HEK293 (cell line): ENCODE data around the gene CAD.

Experiments
- CTCF ChIA-PET: fragments of 350-600 bp; formaldehyde crosslinking; extraction: SDS; loops from one replicate; lab custom pipeline; 2021; ENCODE audit warnings: antibody characterized with exemption; lab: Yijun Ruan, JAX
- POLR2A ChIA-PET: fragments of 300-600 bp; formaldehyde crosslinking; extraction: SDS; loops from one replicate; lab custom pipeline; 2020; ENCODE audit warnings: antibody characterized with exemption, inconsistent platforms; lab: Yijun Ruan, JAX
- H3K27ac ChIP-seq: fragments of 200-500 bp; sonication (Bioruptor generic); 2 replicates; pipeline ENCODE4 v1.5.1; 2014; ENCODE audit warnings: low read depth, low read length, control low read depth, inconsistent platforms; ENCODE audit errors: extremely low read depth
- H3K36me3 ChIP-seq, 2 experiments: fragments of 200-500 bp in 1 of 2; sonication (Bioruptor generic) in 1 of 2; 1 replicate in 1 of 2; 2 replicates in 1 of 2; pipeline ENCODE4 v1.5.1; 2014 to 2017; ENCODE audit warnings: inconsistent platforms in 2 of 2, low read length in 2 of 2; ENCODE audit not compliant: control insufficient read depth in 2 of 2, insufficient read depth in 1 of 2
- H3K4me1 ChIP-seq: fragments of 200-500 bp; sonication (Bioruptor generic); 2 replicates; pipeline ENCODE4 v1.5.1; 2014; ENCODE audit warnings: mild to moderate bottlenecking, low read length, inconsistent platforms; ENCODE audit not compliant: control insufficient read depth, insufficient read depth
- H3K4me3 ChIP-seq: 2 replicates; pipeline ENCODE4 v1.5.1; 2011; ENCODE audit warnings: low read depth, mild to moderate bottlenecking, control low read depth, low read length, moderate library complexity
- H3K9me3 ChIP-seq: fragments of 200-500 bp; sonication (Bioruptor generic); 2 replicates; pipeline ENCODE4 v1.5.1; 2014; ENCODE audit warnings: low read depth, low read length, inconsistent platforms; ENCODE audit not compliant: control insufficient read depth, insufficient read depth
- FEZF1 ChIP-seq: fragments of 450-650 bp; formaldehyde crosslinking; IDR thresholded peaks from 2 replicates; pipeline ENCODE4 v1.5.1; 2016; ENCODE audit warnings: missing biosample characterization, missing genetic modification characterization
- GLIS1 ChIP-seq: fragments of 450-650 bp; formaldehyde crosslinking; IDR thresholded peaks from 2 replicates; pipeline ENCODE4 v1.5.1; 2016; ENCODE audit warnings: missing biosample characterization, missing genetic modification characterization
- KLF9 ChIP-seq: fragments of 450-650 bp; formaldehyde crosslinking; IDR thresholded peaks from 2 replicates; pipeline ENCODE4 v1.5.1; 2016; ENCODE audit warnings: missing biosample characterization, missing genetic modification characterization, low read depth
- SP3 ChIP-seq: fragments of 450-650 bp; formaldehyde crosslinking; IDR thresholded peaks from 2 replicates; pipeline ENCODE4 v1.5.1; 2016; ENCODE audit warnings: missing biosample characterization, missing genetic modification characterization
- WT1 ChIP-seq: fragments of 450-650 bp; formaldehyde crosslinking; IDR thresholded peaks from 2 replicates; pipeline ENCODE4 v1.5.1; 2016; ENCODE audit warnings: missing biosample characterization, missing genetic modification characterization
- ZBTB48 ChIP-seq: fragments of 450-650 bp; formaldehyde crosslinking; IDR thresholded peaks from 2 replicates; pipeline ENCODE4 v1.5.1; 2016; ENCODE audit warnings: missing biosample characterization, missing genetic modification characterization
- ZNF10 ChIP-seq: fragments of 450-650 bp; formaldehyde crosslinking; IDR thresholded peaks from 2 replicates; pipeline ENCODE4 v1.5.1; 2017; ENCODE audit warnings: missing biosample characterization, missing genetic modification characterization
- ZNF133 ChIP-seq: fragments of 450-650 bp; formaldehyde crosslinking; IDR thresholded peaks from 2 replicates; pipeline ENCODE4 v1.5.1; 2016; ENCODE audit warnings: missing biosample characterization, missing genetic modification characterization
- ZNF223 ChIP-seq: fragments of 450-650 bp; formaldehyde crosslinking; IDR thresholded peaks from 2 replicates; pipeline ENCODE4 v1.5.1; 2016; ENCODE audit warnings: missing biosample characterization, missing genetic modification characterization
- ZNF248 ChIP-seq: fragments of 450-650 bp; formaldehyde crosslinking; IDR thresholded peaks from 2 replicates; pipeline ENCODE4 v1.5.1; 2017; ENCODE audit warnings: missing biosample characterization, missing genetic modification characterization
- ZNF266 ChIP-seq: fragments of 450-650 bp; formaldehyde crosslinking; IDR thresholded peaks from 2 replicates; pipeline ENCODE4 v1.5.1; 2016; ENCODE audit warnings: missing biosample characterization, missing genetic modification characterization, low read depth
- ZNF394 ChIP-seq: fragments of 450-650 bp; formaldehyde crosslinking; IDR thresholded peaks from 2 replicates; pipeline ENCODE4 v1.5.1; 2016; ENCODE audit warnings: missing biosample characterization, missing genetic modification characterization, mild to moderate bottlenecking, moderate library complexity, borderline replicate concordance
- ZNF433 ChIP-seq: fragments of 450-650 bp; formaldehyde crosslinking; IDR thresholded peaks from 2 replicates; pipeline ENCODE4 v1.5.1; 2016; ENCODE audit warnings: missing biosample characterization, missing genetic modification characterization, low read depth
- ZNF530 ChIP-seq: fragments of 450-650 bp; formaldehyde crosslinking; IDR thresholded peaks from 2 replicates; pipeline ENCODE4 v1.5.1; 2016; ENCODE audit warnings: low read depth, missing biosample characterization, missing genetic modification characterization
- ZNF658 ChIP-seq: fragments of 450-650 bp; formaldehyde crosslinking; IDR thresholded peaks from 2 replicates; pipeline ENCODE4; 2016; ENCODE audit warnings: missing biosample characterization, missing genetic modification characterization
- ZNF776 ChIP-seq: fragments of 450-650 bp; formaldehyde crosslinking; IDR thresholded peaks from 2 replicates; pipeline ENCODE4 v1.5.0; 2017; ENCODE audit warnings: missing biosample characterization, missing genetic modification characterization, borderline replicate concordance
- TF ChIP-seq, protein P1 (sequence below): fragments of 450-650 bp; formaldehyde crosslinking; IDR thresholded peaks from 2 replicates; pipeline ENCODE4 v1.5.1; 2016; ENCODE audit warnings: missing biosample characterization, missing genetic modification characterization
- TF ChIP-seq, protein P2 (sequence below): fragments of 450-650 bp; formaldehyde crosslinking; IDR thresholded peaks from 2 replicates; pipeline ENCODE4 v1.5.1; 2017; ENCODE audit warnings: missing biosample characterization, missing genetic modification characterization
- TF ChIP-seq, protein P3 (sequence below): fragments of 450-650 bp; formaldehyde crosslinking; conservative IDR thresholded peaks from 2 replicates; pipeline ENCODE4 v1.5.1; 2016; ENCODE audit warnings: low read depth, missing biosample characterization, missing genetic modification characterization
- TF ChIP-seq, protein P4 (sequence below): fragments of 450-650 bp; formaldehyde crosslinking; IDR thresholded peaks from 2 replicates; pipeline ENCODE4 v1.5.1; 2016; ENCODE audit warnings: missing biosample characterization, missing genetic modification characterization
- TF ChIP-seq, protein P5 (sequence below): fragments of 450-650 bp; formaldehyde crosslinking; IDR thresholded peaks from 2 replicates; pipeline ENCODE4 v1.5.1; 2016; ENCODE audit warnings: missing biosample characterization, missing genetic modification characterization
- TF ChIP-seq, protein P6 (sequence below): fragments of 450-650 bp; formaldehyde crosslinking; IDR thresholded peaks from 2 replicates; pipeline ENCODE4 v1.5.1; 2017; ENCODE audit warnings: missing biosample characterization, missing genetic modification characterization

The CAD gene

DNA sequence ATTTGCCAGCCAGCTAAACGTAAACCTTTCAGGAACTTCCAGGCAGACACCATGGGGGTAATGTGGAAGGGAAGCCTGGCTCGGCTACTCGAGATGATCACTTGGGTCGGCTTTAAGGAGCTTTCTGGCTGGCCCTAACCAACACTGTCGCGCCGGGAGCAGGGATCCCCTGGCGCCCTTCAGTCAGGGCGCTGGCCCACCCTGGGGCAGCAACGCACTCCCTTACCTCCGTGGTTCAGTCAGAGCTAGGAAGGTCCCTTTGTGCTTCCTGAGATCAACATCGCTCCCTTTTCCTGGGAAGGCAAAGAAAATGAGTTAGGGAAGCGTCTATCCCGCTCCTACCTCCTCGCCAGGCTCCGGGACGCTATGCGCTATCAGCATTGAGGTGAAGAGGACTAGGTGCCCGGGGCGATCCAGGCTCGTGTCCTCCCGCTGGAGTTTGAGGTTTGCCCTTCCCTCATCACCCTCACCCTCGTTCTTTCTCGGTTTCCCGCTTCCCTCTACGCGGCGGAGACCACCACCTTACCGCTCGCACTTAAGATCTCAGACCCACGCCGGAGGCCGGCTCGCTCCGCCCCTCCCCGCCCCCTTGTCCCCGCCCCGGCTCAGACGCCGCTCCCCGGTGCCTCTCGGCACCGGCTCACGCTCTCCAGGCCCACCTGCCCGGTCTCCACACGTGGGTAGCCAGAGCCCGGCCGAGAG lies 5.8 kb upstream of the CAD start (continued):
- no peak for TF ChIP-seq ZNF223 (tag by site-specific recombination)

DNA sequence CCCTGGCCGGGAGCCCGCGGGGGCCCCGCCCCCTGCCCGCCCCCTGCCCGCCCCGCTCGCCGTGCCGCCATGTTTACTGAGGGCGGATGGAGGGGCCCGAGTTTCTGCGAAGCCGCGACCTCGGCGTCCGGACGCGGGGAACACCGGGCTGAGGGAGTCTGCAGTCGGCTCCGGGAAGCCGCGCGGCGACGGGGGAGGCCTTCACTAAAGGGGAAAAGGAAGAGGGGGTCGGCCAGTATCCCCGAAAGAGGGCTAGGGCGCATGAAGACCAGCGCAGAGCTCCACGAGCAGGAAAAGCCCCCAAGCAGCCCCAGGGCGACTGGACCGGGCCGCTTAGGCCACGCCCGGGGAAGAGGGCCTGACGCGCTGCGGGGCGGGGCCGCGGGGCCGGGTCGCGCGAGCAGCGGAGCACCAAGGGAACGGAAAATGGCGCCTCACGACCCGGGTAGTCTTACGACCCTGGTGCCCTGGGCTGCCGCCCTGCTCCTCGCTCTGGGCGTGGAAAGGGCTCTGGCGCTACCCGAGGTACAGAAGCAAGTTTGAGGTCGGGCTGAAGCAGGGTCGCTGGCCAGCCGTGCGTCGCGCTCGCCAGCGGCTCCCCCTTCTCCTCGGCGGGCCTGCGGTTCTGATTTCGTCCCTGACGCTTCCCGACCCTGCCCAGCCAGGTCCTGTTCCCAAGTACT lies 5.1 kb upstream of the CAD start, which contains the start of the genes ATRAID and SLC5A6:
ATRAID (plus strand) TSS at position 99 of the 683 bp plus-strand sequence; CDS start at position 427, 328 bp downstream.
SLC5A6 (minus strand) TSS at position 326 of the 683 bp plus-strand sequence. CDS start 4,618 bp downstream, outside the sequence.
- peaks cover 6 to 63% of the 10 kb centered on the region in 2 experiments; a peak in 2 of 3 replicates for H3K36me3 ChIP-seq
- CTCF ChIA-PET, result no interaction called here
- H3K4me3 ChIP-seq, result peak within 1 kb of the TSS; percentile 93
- H3K4me1 ChIP-seq, result peaks cover 2% of the 10 kb centered on the region; the same call in 1 of the 2 replicates
- H3K27ac ChIP-seq, result peak within 1 kb of the TSS; percentile 88
- H3K9me3 ChIP-seq, result no peaks in the 10 kb centered on the region
- POLR2A ChIA-PET, result interaction anchor here (0.8 to 1.4 kb wide), 2 partner anchors 77 to 161 kb away, joined by 3 to 4 read pairs; partner anchors contain the start of gene PREB
- TF ChIP-seq FEZF1 (tag by site-specific recombination) (no peak), GLIS1 (tag by site-specific recombination) (peak; percentile 5; the same call in 1 of the 2 replicates), ZNF10 (tag by site-specific recombination) (no peak), ZNF776 (no peak), WT1 (tag by site-specific recombination) (no peak), ZNF266 (tag by site-specific recombination) (no peak), ZNF433 (no peak), ZNF658 (tag by site-specific recombination) (no peak), SP3 (peak; percentile 97), KLF9 (tag by site-specific recombination) (peak; percentile 32; the same call in 1 of the 2 replicates), ZNF530 (tag by site-specific recombination) (no peak), ZNF133 (no peak), ZBTB48 (tag by site-specific recombination) (peak; percentile 84), ZNF248 (no peak), ZNF394 (tag by site-specific recombination) (no peak; the same call in 1 of the 2 replicates)
- TF ChIP-seq, protein P1, sequence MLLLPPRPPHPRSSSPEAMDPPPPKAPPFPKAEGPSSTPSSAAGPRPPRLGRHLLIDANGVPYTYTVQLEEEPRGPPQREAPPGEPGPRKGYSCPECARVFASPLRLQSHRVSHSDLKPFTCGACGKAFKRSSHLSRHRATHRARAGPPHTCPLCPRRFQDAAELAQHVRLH (tag by site-specific recombination), result peak; percentile 36; the same call in 1 of the 2 replicates
- TF ChIP-seq, protein P2, sequence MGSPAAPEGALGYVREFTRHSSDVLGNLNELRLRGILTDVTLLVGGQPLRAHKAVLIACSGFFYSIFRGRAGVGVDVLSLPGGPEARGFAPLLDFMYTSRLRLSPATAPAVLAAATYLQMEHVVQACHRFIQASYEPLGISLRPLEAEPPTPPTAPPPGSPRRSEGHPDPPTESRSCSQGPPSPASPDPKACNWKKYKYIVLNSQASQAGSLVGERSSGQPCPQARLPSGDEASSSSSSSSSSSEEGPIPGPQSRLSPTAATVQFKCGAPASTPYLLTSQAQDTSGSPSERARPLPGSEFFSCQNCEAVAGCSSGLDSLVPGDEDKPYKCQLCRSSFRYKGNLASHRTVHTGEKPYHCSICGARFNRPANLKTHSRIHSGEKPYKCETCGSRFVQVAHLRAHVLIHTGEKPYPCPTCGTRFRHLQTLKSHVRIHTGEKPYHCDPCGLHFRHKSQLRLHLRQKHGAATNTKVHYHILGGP, result no peak
- TF ChIP-seq, protein P3, sequence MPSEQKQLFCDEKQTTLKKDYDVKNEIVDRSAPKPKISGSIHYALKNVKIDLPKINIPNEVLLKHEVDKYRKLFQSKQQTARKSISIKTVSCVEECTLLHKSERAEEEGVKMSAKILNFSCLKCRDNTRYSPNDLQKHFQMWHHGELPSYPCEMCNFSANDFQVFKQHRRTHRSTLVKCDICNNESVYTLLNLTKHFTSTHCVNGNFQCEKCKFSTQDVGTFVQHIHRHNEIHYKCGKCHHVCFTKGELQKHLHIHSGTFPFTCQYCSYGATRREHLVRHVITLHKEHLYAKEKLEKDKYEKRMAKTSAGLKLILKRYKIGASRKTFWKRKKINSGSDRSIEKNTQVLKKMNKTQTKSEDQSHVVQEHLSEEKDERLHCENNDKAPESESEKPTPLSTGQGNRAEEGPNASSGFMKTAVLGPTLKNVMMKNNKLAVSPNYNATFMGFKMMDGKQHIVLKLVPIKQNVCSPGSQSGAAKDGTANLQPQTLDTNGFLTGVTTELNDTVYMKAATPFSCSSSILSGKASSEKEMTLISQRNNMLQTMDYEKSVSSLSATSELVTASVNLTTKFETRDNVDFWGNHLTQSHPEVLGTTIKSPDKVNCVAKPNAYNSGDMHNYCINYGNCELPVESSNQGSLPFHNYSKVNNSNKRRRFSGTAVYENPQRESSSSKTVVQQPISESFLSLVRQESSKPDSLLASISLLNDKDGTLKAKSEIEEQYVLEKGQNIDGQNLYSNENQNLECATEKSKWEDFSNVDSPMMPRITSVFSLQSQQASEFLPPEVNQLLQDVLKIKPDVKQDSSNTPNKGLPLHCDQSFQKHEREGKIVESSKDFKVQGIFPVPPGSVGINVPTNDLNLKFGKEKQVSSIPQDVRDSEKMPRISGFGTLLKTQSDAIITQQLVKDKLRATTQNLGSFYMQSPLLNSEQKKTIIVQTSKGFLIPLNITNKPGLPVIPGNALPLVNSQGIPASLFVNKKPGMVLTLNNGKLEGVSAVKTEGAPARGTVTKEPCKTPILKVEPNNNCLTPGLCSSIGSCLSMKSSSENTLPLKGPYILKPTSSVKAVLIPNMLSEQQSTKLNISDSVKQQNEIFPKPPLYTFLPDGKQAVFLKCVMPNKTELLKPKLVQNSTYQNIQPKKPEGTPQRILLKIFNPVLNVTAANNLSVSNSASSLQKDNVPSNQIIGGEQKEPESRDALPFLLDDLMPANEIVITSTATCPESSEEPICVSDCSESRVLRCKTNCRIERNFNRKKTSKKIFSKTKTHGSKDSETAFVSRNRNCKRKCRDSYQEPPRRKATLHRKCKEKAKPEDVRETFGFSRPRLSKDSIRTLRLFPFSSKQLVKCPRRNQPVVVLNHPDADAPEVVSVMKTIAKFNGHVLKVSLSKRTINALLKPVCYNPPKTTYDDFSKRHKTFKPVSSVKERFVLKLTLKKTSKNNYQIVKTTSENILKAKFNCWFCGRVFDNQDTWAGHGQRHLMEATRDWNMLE, result peak; percentile 37
- TF ChIP-seq, protein P4, sequence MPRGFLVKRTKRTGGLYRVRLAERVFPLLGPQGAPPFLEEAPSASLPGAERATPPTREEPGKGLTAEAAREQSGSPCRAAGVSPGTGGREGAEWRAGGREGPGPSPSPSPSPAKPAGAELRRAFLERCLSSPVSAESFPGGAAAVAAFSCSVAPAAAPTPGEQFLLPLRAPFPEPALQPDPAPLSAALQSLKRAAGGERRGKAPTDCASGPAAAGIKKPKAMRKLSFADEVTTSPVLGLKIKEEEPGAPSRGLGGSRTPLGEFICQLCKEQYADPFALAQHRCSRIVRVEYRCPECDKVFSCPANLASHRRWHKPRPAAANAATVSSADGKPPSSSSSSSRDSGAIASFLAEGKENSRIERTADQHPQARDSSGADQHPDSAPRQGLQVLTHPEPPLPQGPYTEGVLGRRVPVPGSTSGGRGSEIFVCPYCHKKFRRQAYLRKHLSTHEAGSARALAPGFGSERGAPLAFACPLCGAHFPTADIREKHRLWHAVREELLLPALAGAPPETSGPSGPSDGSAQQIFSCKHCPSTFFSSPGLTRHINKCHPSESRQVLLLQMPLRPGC (tag by site-specific recombination), result no peak
- TF ChIP-seq, protein P5, sequence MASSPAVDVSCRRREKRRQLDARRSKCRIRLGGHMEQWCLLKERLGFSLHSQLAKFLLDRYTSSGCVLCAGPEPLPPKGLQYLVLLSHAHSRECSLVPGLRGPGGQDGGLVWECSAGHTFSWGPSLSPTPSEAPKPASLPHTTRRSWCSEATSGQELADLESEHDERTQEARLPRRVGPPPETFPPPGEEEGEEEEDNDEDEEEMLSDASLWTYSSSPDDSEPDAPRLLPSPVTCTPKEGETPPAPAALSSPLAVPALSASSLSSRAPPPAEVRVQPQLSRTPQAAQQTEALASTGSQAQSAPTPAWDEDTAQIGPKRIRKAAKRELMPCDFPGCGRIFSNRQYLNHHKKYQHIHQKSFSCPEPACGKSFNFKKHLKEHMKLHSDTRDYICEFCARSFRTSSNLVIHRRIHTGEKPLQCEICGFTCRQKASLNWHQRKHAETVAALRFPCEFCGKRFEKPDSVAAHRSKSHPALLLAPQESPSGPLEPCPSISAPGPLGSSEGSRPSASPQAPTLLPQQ (tag by site-specific recombination), result no peak
- TF ChIP-seq, protein P6, sequence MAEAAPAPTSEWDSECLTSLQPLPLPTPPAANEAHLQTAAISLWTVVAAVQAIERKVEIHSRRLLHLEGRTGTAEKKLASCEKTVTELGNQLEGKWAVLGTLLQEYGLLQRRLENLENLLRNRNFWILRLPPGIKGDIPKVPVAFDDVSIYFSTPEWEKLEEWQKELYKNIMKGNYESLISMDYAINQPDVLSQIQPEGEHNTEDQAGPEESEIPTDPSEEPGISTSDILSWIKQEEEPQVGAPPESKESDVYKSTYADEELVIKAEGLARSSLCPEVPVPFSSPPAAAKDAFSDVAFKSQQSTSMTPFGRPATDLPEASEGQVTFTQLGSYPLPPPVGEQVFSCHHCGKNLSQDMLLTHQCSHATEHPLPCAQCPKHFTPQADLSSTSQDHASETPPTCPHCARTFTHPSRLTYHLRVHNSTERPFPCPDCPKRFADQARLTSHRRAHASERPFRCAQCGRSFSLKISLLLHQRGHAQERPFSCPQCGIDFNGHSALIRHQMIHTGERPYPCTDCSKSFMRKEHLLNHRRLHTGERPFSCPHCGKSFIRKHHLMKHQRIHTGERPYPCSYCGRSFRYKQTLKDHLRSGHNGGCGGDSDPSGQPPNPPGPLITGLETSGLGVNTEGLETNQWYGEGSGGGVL (tag by site-specific recombination), result no peak
